Nephron (organoid): ENCODE data around the gene TRIM62.
"Not testable (repeated sequence)": the region's sequence is repeated elsewhere in the genome, so short reads cannot be mapped to it uniquely, and the experiment has no call there.

ENCODE experiments used
- H3K27ac Mint-ChIP-seq, 3 experiments: 2 replicates each; pipeline ENCODE4 v1.8.0; 2020; ENCODE audit warnings: mixed read lengths in 3 of 3, mild to moderate bottlenecking in 2 of 3, moderate library complexity in 1 of 3
- H3K27me3 Mint-ChIP-seq: 2 replicates; pipeline ENCODE4 v1.8.0; 2021; ENCODE audit warnings: low read depth, mild to moderate bottlenecking, moderate library complexity, mixed read lengths
- H3K36me3 Mint-ChIP-seq: 2 replicates; pipeline ENCODE4 v1.8.0; 2020; ENCODE audit warnings: low read depth, mixed read lengths
- H3K4me1 Mint-ChIP-seq: 2 replicates; pipeline ENCODE4 v1.8.0; 2020; ENCODE audit warnings: mixed read lengths
- H3K4me3 Mint-ChIP-seq, 3 experiments: 2 replicates each; pipeline ENCODE4 v1.8.0; 2020; ENCODE audit warnings: mild to moderate bottlenecking in 3 of 3, mixed read lengths in 3 of 3, moderate library complexity in 2 of 3
- H3K9me3 Mint-ChIP-seq: 2 replicates; pipeline ENCODE4 v1.8.0; 2020; ENCODE audit warnings: mixed read lengths
- CTCF ChIP-seq, 3 experiments: fragments of 200-600 bp; sonication (generic); IDR thresholded peaks; one replicate each; pipeline ENCODE4 v1.5.0; 2021; ENCODE audit warnings: antibody characterized with exemption in 3 of 3; ENCODE audit not compliant: unreplicated experiment in 3 of 3

Gene TRIM62

GRCh38 chr1:33119532-33120217, 62.2 kb downstream of the TRIM62 start:
- TF ChIP-seq CTCF (IDR thresholded peaks at IDR 0.05; ENCODE audit: unreplicated experiment in 3 of 3), result no peak
- Mint-ChIP-seq H3K4me1 (peaks cover 30% of the 10 kb centered on the region), H3K36me3 (no peaks in the 10 kb centered on the region), H3K4me3 (no peak overlapping the region), H3K9me3 (no peaks in the 10 kb centered on the region), H3K27me3 (no peaks in the 10 kb centered on the region), H3K27ac (peak overlapping the region in 1 of 3 experiments; percentile 41)

GRCh38 chr1:33119050-33119449, 62.8 kb downstream of the TRIM62 start:
- no peak for TF ChIP-seq CTCF (IDR thresholded peaks at IDR 0.05; ENCODE audit: unreplicated experiment in 3 of 3)
- Mint-ChIP-seq H3K27me3 (no peaks in the 10 kb centered on the region), H3K4me1 (peaks cover 30% of the 10 kb centered on the region)

GRCh38 chr1:33118274-33118673, 63.6 kb downstream of the TRIM62 start:
- H3K4me3 Mint-ChIP-seq, result no peak overlapping the region
- peaks cover 29% of the 10 kb centered on the region for H3K4me1 Mint-ChIP-seq
- H3K27ac Mint-ChIP-seq, result peak overlapping the region; percentile 21 to 44 (median 41)
- no peaks in the 10 kb centered on the region for H3K9me3 Mint-ChIP-seq
- TF ChIP-seq CTCF (IDR thresholded peaks at IDR 0.05; ENCODE audit: unreplicated experiment in 3 of 3), result no peak
- no peaks in the 10 kb centered on the region for H3K27me3 Mint-ChIP-seq
- H3K36me3 Mint-ChIP-seq, result no peaks in the 10 kb centered on the region

More at GRCh38 chr1:33119050-33119449, 62.8 kb downstream of the TRIM62 start:
- peak overlapping the region in 1 of 3 experiments; percentile 41 for H3K27ac Mint-ChIP-seq
- H3K36me3 Mint-ChIP-seq, result no peaks in the 10 kb centered on the region
- no peak overlapping the region for H3K4me3 Mint-ChIP-seq
- no peaks in the 10 kb centered on the region for H3K9me3 Mint-ChIP-seq

DNA sequence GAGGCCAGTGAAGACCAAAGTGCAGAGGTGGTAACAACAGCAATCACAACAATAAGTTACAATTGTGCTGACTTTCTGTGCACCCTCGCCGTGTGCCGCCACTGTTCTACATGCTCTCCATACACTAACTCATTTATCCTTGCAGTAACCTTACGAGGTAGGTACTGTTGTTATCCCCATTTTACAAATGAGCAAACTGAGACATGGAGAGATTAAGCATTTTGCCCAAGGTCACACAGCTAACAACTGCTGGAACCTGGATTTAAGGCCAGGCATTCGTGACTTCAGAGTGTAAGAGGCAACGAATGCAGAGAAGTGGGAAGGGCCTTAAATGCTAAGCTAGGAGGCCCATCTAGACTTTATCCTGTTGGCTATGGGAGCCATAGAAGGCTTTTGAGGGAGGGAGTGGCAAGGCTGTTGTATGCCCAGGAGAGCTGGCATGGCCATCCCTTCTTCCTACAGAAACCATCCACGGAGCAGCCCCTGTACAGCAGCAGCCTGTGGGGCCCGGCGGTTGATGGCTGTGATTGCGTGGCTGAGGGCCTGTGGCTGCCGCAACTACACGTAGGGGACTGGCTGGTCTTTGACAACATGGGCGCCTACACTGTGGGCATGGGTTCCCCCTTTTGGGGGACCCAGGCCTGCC, 64.3 kb downstream of the TRIM62 start:
- no peak overlapping the region for H3K27ac Mint-ChIP-seq
- H3K36me3 Mint-ChIP-seq, result no peaks in the 10 kb centered on the region
- no peak for TF ChIP-seq CTCF (IDR thresholded peaks at IDR 0.05; ENCODE audit: unreplicated experiment in 3 of 3)
- H3K27me3 Mint-ChIP-seq, result no peaks in the 10 kb centered on the region
- H3K4me1 Mint-ChIP-seq, result peaks cover 22% of the 10 kb centered on the region
- no peaks in the 10 kb centered on the region for H3K9me3 Mint-ChIP-seq
- H3K4me3 Mint-ChIP-seq, result no peak overlapping the region

DNA sequence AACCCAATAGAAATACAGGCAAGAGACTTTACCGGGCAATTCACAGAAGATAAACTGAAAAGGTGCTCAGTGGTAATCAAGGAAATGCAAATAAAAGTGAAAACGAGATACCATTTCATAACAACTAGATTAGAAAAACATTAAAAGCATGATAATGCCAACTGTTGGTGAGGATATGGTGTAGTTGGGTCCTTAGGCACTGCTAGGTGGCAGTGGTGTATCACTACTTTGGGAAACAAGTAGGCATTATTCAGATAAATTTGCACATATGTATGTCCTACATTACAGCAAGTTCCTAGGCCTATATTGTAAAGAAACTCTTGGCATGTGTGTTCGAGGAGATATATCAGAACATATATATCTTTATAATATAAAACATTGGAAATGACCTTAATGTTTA, 69.9 kb downstream of the TRIM62 start:
- H3K27me3 Mint-ChIP-seq, result no peaks in the 10 kb centered on the region
- H3K36me3 Mint-ChIP-seq, result peaks cover 20% of the 10 kb centered on the region
- no peak overlapping the region for H3K4me3 Mint-ChIP-seq
- TF ChIP-seq CTCF (IDR thresholded peaks at IDR 0.05; ENCODE audit: unreplicated experiment in 3 of 3), result peak; percentile 23 to 38 (median 30)
- H3K4me1 Mint-ChIP-seq, result no peaks in the 10 kb centered on the region
- no peak overlapping the region for H3K27ac Mint-ChIP-seq
- peaks cover 15% of the 10 kb centered on the region for H3K9me3 Mint-ChIP-seq

DNA sequence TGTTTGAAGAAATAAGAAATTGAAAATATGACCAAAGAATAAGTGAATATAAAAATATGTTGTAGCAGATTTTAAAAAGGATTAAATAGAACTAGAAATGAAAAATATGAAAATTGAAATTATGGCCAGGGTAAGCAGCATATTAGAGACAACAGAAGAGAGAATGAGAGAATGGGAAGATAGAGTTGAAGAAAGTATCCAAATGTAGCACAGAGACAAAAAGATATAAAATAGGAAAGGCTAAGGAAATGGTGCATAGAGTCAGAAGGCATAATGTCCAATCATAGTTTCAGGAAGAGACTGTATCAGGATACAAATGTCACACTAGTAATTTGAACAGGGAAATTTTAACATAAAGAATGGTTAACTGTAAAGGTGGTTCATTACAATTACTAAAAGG, 71.4 kb downstream of the TRIM62 start:
- H3K4me3 Mint-ChIP-seq, result no peak overlapping the region
- no peaks in the 10 kb centered on the region for H3K4me1 Mint-ChIP-seq
- H3K27me3 Mint-ChIP-seq, result no peaks in the 10 kb centered on the region
- H3K9me3 Mint-ChIP-seq, result peaks cover 15% of the 10 kb centered on the region
- H3K36me3 Mint-ChIP-seq, result peaks cover 28% of the 10 kb centered on the region
- TF ChIP-seq CTCF (IDR thresholded peaks at IDR 0.05; ENCODE audit: unreplicated experiment in 3 of 3), result no peak
- no peak overlapping the region for H3K27ac Mint-ChIP-seq

- H3K36me3 Mint-ChIP-seq, result peaks cover 14% of the 10 kb centered on the region
These were observed 81.8 kb downstream of the TRIM62 start for GRCh38 chr1:33100119-33100415.

More at GRCh38 chr1:33100119-33100415, 81.8 kb downstream of the TRIM62 start:
- not testable (repeated sequence) for H3K27ac Mint-ChIP-seq, H3K27me3 Mint-ChIP-seq, H3K9me3 Mint-ChIP-seq, H3K4me3 Mint-ChIP-seq
- H3K4me1 Mint-ChIP-seq, result peaks cover 32% of the 10 kb centered on the region
